ENCODE data around the gene KIF21A.

DNA sequence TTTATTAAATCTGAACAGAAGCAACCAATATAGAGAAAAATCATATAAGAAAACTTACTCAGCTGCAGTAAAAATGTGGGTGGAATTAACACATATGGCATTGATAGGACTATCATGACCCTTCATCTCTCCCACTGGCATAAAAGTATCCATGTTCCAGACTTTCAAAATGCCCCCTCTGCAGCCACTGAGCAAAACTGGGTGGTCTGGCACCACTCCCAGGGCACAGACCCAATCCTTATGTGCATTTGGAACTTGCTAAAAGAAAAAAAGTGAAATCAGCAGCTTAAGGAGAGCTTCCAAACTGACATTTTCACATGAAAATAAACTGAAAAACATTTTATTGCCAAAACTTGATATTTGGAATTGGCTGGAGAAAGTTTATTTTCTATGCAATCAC lies 141.5 kb downstream of the KIF21A start:
- no peak for TF ChIP-seq CTCF (conservative IDR thresholded peaks at IDR 0.05; ENCODE audit: low read length)
- TF ChIP-seq EZH2phosphoT487 (IDR thresholded peaks at IDR 0.05; ENCODE audit: borderline replicate concordance, low read depth, low read length): no peak

Data from OCI-LY7 (cell line).